GM18907 (cell line): Measurements from ENCODE around the gene INTS1.

ENCODE experiments used
- ATAC-seq: cut with Tn5 transposase; IDR thresholded peaks from one replicate; pipeline ENCODE4 v1.9.1; 2021; ENCODE audit warnings: mild to moderate bottlenecking, moderate library complexity; ENCODE audit not compliant: unreplicated experiment

Gene INTS1

GRCh38 chr7:1542841-1543747, 38.9 kb upstream of the INTS1 start:
- no peak for ATAC-seq

- ATAC-seq, result no peak
These were observed 38.1 kb upstream of the INTS1 start for GRCh38 chr7:1542329-1542728.

- no peak for ATAC-seq
These were observed 37.4 kb upstream of the INTS1 start for GRCh38 chr7:1541431-1542162.

GRCh38 chr7:1540776-1541271, 36.6 kb upstream of the INTS1 start:
- no peak for ATAC-seq

GRCh38 chr7:1539882-1540775, 35.9 kb upstream of the INTS1 start:
- ATAC-seq, result no peak

- no peak for ATAC-seq
These were observed 35.1 kb upstream of the INTS1 start for GRCh38 chr7:1539181-1539881.

GRCh38 chr7:1538544-1539180, 34.5 kb upstream of the INTS1 start:
- no peak for ATAC-seq

- no peak for ATAC-seq
These were observed 33.6 kb upstream of the INTS1 start for GRCh38 chr7:1537535-1538412.

- no peak for ATAC-seq
These were observed 32.8 kb upstream of the INTS1 start for GRCh38 chr7:1536743-1537534.

- ATAC-seq, result no peak
These were observed 32.2 kb upstream of the INTS1 start for GRCh38 chr7:1536455-1536742.

- no peak for ATAC-seq
These were observed 31.7 kb upstream of the INTS1 start for GRCh38 chr7:1535701-1536454.

GRCh38 chr7:1535100-1535458, 30.9 kb upstream of the INTS1 start:
- no peak for ATAC-seq

- ATAC-seq, result no peak
These were observed 30.3 kb upstream of the INTS1 start for GRCh38 chr7:1534330-1535099.

GRCh38 chr7:1533547-1534329, 29.5 kb upstream of the INTS1 start:
- ATAC-seq, result no peak

GRCh38 chr7:1533255-1533546, 29.0 kb upstream of the INTS1 start:
- no peak for ATAC-seq
